A673 (cell line): ENCODE measurements around the gene ZBED3. TPM values are rescaled to one million over a fixed set of nuclear protein-coding genes. Genes with fewer than 3 reads are reported as not detected.

Source experiments
- BruUV-seq: library from RNA; stranded (reverse); fragments of 400-500 nt; replicated peaks from 2 replicates; lab custom pipeline; 2021; lab: Mats Ljungman, UMichigan
- CTCF ChIA-PET: fragments of 300-600 bp; sonication (Branson Sonifier 250); formaldehyde crosslinking; loops from one replicate; lab custom pipeline; 2022; ENCODE audit warnings: antibody characterized with exemption; lab: Charles Lee
- POLR2A ChIA-PET: fragments of 300-600 bp; sonication (Branson Sonifier 250); formaldehyde crosslinking; loops from one replicate; lab custom pipeline; 2022; ENCODE audit warnings: antibody characterized with exemption; ENCODE audit not compliant: low non-redundant PET; lab: Charles Lee
- DNase-seq: peaks from one replicate; pipeline ENCODE4 v3.0.0-alpha.2; 2015; ENCODE audit warnings: low spot score
- H3K27ac ChIP-seq: fragments of 200-600 bp; sonication (generic); 2 replicates; pipeline ENCODE4 v1.5.1; 2016; ENCODE audit warnings: mixed run types, low read depth, mild to moderate bottlenecking, mixed read lengths, antibody characterized with exemption, low read length; ENCODE audit not compliant: poor library complexity, severe bottlenecking
- H3K27me3 ChIP-seq: fragments of 200-600 bp; sonication (generic); replicated peaks from 2 replicates; pipeline ENCODE4 v1.6.1; 2017; ENCODE audit warnings: mixed run types, low read depth, mild to moderate bottlenecking, mixed read lengths, antibody characterized with exemption, low read length; ENCODE audit not compliant: insufficient read depth, poor library complexity
- H3K36me3 ChIP-seq: fragments of 200-600 bp; sonication (generic); 2 replicates; pipeline ENCODE4 v1.6.1; 2016; ENCODE audit warnings: mixed run types, mild to moderate bottlenecking, mixed read lengths, antibody characterized with exemption, low read length; ENCODE audit not compliant: insufficient read depth, poor library complexity, severe bottlenecking
- H3K4me1 ChIP-seq: fragments of 200-600 bp; sonication (generic); 2 replicates; pipeline ENCODE4 v1.6.1; 2017; ENCODE audit warnings: mixed run types, mild to moderate bottlenecking, mixed read lengths, antibody characterized with exemption, low read length; ENCODE audit not compliant: insufficient read depth, poor library complexity, severe bottlenecking
- H3K4me3 ChIP-seq: fragments of 200-600 bp; sonication (generic); 2 replicates; pipeline ENCODE4 v1.5.1; 2016; ENCODE audit warnings: low read depth, mixed run types, mild to moderate bottlenecking, mixed read lengths, low read length; ENCODE audit not compliant: poor library complexity, severe bottlenecking
- H3K9me3 ChIP-seq: fragments of 200-600 bp; sonication (generic); 2 replicates; pipeline ENCODE4 v1.6.1; 2016; ENCODE audit warnings: mixed run types, low read depth, mild to moderate bottlenecking, mixed read lengths, antibody characterized with exemption, low read length; ENCODE audit not compliant: poor library complexity, severe bottlenecking
- CTCF ChIP-seq: fragments of 300-800, 200-600 bp; sonication (generic); conservative IDR thresholded peaks from 2 replicates; pipeline ENCODE4 v1.5.1; 2017; ENCODE audit warnings: low read depth, mild to moderate bottlenecking, antibody characterized with exemption, low read length, moderate library complexity, mixed read lengths
- EZH2 ChIP-seq: fragments of 200-600 bp; sonication (generic); IDR thresholded peaks from 2 replicates; pipeline ENCODE4 v1.6.1; 2017; ENCODE audit warnings: borderline replicate concordance, low read depth, mild to moderate bottlenecking, mixed read lengths, antibody characterized with exemption, low read length; ENCODE audit not compliant: poor library complexity, severe bottlenecking
- intact Hi-C: fragments of 100-400 bp; cut with micrococcal nuclease; formaldehyde crosslinking; loops from one replicate; pipeline ENCODE4 v1.10.0; 2022; ENCODE audit not compliant: unreplicated experiment
- total RNA-seq: library from RNA; stranded (reverse); gene quantifications from 2 replicates; pipeline ENCODE4 v1.2.3, GENCODE V29; 2021

The ZBED3 gene
- total RNA-seq, 1 experiment from 2014 or later = 9.9 TPM

- intact Hi-C loops = loop anchor here (5.0 kb wide), 1 partner anchor 363 kb away; the partner anchor contains the start of gene WDR41
- BruUV-seq = no TSS peak
- Histone ChIP-seq H3K27me3 (no peaks in the 10 kb centered on the region), H3K27ac (no peak overlapping the region), H3K36me3 (no peaks in the 10 kb centered on the region), H3K4me3 (no peak overlapping the region), H3K9me3 (no peaks in the 10 kb centered on the region), H3K4me1 (no peaks in the 10 kb centered on the region)
- ChIA-PET CTCF (interaction anchor here (0.6 kb wide), 1 partner anchor 363 kb away, joined by 3 read pairs; no protein-coding TSS in a partner anchor), POLR2A (no interaction called here)
- no peak for TF ChIP-seq EZH2
- TF ChIP-seq CTCF = peak; percentile 65
- peak; percentile 48 for DNase-seq
These were observed 42.4 kb upstream of the ZBED3 start for GRCh38 chr5:77129391-77129990.

- ChIA-PET CTCF (no interaction called here), POLR2A (no interaction called here)
- Histone ChIP-seq H3K9me3 (no peaks in the 10 kb centered on the region), H3K36me3 (no peaks in the 10 kb centered on the region), H3K27ac (no peak overlapping the region), H3K27me3 (no peaks in the 10 kb centered on the region), H3K4me3 (no peak overlapping the region), H3K4me1 (no peaks in the 10 kb centered on the region)
- TF ChIP-seq EZH2 (no peak), CTCF (no peak)
- intact Hi-C loops = loop anchor here (5.0 kb wide), 1 partner anchor 364 kb away; the partner anchor contains the start of gene WDR41
- BruUV-seq = no TSS peak
- no peak for DNase-seq
These were observed 41.5 kb upstream of the ZBED3 start for GRCh38 chr5:77128411-77129061.

GRCh38 chr5:77123057-77123456 lies 36.0 kb upstream of the ZBED3 start:
- BruUV-seq = no TSS peak
- no peak overlapping the region for H3K4me3 ChIP-seq
- H3K27ac ChIP-seq = no peak overlapping the region
- DNase-seq = no peak
- H3K27me3 ChIP-seq = no peaks in the 10 kb centered on the region
- H3K9me3 ChIP-seq = no peaks in the 10 kb centered on the region
- ChIA-PET POLR2A (no interaction called here), CTCF (no interaction called here)
- intact Hi-C loops = no loop called here
- H3K36me3 ChIP-seq = no peaks in the 10 kb centered on the region
- no peaks in the 10 kb centered on the region for H3K4me1 ChIP-seq
- TF ChIP-seq EZH2 (no peak), CTCF (no peak)
